NOMO-1 treated with DMSO at 0.1 percent for 48 hours (cell line): ENCODE results near the gene IFT81.
A peak's percentile ranks its signal among the peaks of the same experiment; 100 is the strongest.
"Not testable (repeated sequence)": the region's sequence is repeated elsewhere in the genome, so short reads cannot be mapped to it uniquely, and the experiment has no call there.

ENCODE experiments used
- DNase-seq: peaks from one replicate; lab custom pipeline; 2025; ENCODE audit not compliant: unreplicated experiment; lab: John Stamatoyannopoulos, UW

IFT81 gene

DNA sequence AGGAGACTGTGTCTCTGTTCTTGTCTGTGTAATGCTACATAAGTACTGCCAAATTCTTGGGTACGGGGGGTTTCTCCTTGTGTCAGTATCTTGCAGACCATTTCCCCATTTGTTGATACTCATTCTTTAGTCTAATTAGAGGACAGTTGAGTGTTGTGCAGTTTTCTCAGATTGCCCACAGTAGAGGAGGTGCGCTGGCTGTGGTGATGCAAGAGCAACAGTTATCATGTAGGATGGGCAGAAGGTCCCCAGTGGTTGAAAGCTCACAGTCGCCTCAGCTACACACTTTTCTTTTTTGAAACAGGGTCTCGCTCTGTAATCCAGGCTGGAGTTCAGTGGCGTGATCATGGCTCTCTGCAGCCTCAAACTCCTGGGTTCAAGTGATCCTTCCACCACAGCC, 119.1 kb downstream of the IFT81 start:
- DNase-seq: peak; percentile 60

DNA sequence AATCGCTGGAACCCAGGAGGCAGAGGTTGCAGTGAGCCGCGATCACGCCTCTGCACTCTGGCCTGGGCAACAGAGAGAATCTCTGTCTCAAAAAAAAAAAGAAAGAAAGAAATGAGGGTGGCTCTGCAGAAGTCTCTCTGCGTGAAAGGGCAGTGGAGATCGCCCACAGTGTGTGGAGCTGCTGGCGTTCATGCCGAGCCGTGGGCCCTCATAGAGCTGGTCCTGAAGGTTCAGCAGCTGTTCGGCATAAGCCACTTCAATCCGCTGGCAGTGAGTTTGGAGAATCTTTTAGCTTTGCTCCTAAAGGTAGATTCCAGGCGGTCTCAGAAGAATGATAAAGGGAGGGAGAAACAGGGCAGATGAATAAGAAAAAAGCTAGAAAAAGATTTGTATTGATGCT, 120.2 kb downstream of the IFT81 start:
- DNase-seq: no peak

DNA sequence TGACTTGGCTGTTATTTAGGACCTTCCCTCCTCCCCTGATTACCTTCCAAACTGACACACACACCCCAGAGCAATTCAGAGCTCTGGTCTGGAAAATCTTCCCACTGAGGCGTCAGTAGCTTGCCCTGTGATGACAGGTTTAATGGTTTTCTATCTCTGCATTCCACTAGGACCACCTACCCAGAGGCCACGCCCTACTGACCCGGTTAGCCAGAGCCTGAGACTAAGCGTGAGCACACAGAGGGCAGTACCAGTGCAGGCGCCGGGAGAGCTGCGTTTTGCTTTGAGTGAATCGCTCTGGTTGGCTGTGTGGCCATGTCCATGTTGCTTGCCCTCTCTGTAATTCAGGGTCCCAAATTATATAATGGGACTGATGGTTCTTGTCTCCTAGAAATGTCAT, 120.7 kb downstream of the IFT81 start:
- DNase-seq: no peak

DNA sequence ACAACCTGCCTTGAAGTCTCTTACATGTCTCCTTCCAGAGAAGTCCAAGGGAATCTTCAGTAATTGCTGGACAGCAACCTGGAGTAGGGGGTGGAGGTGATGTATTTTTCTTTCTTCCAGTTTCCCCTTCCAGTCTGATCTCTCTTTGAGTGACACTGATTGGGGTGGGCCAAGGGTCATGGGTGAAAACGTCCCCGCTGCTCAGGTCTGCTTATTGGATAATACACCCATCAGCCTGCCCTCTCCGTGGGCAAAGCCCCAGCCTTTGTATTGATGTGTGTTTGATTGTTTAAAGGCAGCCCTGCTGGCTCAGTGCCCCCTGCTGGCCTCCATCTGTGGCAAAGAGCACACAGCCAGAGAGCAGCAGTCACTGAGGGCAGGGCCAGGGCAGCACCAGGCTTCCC, 121.2 kb downstream of the IFT81 start:
- DNase-seq: peak; percentile 16

DNA sequence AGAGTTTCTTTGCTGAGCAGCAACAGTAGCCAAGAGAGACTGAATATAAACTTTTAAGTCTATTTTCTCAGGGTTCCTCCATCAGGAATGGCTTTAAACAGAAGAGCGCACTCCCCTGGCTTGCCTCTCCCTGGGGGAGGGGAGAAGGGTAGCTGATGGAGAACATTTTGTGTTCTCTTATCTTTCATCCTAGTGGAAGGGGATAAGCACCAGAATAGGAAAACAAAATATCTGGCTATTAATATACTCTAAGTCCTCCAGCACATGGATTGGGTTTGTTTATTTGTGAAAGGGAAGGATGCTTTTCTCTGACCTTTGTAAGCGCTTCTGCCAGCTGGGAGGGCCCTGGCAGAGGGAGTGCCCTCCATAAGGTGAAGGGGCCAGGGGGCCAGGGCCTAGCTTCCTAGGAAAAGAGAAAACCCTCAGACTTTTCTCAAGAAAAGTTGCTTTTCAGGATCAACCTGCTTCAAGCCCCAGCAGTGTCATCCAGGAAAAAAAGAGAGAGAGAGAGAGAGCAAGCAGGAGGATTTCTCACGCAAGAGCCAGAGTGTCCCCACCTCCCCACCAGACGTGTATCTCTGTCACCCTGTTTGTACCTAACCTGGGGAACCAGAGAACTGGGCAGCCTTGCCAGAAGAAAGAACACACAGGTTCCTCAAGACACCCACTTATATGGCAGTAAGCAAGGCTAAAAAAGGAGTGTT, 122.6 kb downstream of the IFT81 start:
- no peak for DNase-seq

DNA sequence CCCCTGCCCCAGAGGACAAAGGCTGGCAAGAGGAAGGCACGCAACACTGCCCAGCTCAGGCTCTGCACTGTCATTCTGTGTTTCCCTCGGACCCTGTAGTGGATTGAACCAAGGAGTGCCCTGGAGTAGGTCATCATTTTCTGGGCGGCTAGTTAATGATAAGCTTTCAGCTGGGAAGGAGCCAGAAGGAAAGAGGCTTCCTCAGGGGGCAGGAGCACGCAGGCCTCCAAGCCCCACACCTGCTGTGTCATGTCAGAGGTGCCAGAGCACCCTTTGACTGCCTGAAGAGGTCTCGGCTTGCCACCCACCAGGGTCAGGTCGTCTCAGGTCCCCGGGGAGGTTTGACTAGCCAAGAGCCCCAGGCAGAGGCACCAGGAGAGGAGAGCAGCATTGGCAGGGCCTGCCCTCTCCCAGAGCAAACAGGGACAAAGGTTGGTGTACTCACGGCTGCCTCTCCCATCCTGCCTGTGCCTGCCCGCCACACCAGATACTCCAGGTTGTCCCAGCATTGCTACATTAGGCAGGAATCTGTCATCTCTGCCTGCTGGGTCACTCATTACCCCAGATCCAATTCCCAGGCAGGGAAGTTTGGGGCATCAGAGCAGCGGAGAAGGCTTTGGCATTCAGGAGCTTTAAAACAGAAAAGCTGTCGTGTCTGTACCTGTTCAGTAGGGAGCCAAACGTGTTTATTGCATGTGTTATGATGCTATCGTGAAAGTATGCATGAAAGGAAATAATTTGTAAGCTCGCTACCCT, 123.4 kb downstream of the IFT81 start:
- DNase-seq: no peak

DNA sequence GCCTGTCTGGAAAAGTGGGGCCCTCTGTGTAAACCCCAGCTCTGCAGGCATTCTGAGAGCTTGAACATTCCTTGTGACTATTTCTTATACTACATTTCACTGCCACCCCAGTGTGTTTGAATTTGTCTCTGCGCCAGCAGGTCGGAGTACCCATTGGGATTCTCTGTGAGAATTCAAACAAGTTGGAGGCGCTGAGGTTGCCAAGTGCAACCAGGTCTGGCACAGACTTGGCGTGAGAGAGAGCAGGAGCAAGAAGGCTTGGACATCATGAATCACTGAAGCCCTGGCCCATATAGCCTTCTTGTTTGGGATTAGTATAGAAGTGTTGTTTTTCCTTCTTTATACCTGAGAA, 123.9 kb downstream of the IFT81 start:
- no peak for DNase-seq

DNA sequence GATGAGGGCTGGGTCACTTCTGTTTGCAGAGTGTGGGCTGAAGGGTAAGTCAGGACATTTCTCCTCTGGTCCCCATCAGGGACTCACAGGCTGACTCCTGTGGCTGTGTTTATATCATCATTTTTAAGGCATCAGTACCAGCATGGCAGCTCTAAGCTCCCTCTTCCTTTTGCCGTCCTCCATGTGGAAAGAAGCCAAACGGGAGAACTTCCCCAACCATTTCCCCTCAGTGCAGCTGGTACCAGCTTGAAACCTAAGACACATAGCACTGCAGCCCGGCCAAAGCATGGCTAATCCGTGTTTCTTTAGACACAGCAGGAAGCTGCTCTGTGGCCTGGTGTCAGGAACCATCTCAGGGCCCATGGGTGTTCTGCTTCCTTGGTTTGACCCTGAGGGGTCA, 124.9 kb downstream of the IFT81 start:
- no peak for DNase-seq

DNA sequence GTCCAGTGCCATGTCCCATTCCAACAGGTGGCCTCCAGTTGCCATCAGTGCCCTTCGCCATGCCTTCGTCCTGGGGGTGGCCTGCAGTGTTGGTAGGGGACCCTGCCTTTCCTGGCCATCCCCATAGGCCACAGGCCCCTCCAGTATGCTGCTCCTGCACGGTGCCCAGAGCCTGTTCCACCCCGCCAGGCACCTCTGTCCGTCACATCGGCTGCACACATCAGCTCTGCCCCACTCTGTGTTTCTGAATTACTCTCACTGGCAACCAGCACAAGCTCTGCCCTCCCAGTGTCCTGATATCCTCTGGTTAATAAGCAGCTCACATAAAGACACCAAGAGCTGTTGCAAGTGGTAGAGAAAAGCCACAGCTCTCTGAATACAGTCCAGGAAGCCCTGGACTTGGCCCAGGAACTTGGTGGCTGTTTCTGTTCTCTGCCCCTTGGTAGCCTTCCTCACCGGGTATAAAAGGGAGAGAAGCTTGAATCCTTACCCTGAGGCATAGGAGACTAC, 125.6 kb downstream of the IFT81 start:
- DNase-seq: peak; percentile 23

DNA sequence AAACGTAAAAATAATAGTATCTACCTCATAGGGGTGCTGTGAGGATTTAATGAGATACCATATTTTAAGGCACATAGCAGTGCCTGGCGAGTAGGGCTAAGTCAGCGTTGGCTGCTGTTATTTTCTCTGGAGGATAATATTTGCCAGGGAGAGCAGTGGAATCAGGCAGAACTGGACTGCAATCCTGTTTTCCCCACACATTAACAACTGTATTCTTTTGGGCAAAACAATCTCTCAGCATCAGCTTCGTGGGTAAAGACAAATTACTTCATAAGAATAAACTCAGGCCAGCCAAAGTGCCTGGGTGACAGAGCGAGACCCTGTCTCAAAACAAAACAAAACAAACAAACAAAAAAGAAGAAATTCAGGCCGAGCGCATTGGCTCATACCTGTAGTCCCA, 127.2 kb downstream of the IFT81 start:
- DNase-seq: no peak

DNA sequence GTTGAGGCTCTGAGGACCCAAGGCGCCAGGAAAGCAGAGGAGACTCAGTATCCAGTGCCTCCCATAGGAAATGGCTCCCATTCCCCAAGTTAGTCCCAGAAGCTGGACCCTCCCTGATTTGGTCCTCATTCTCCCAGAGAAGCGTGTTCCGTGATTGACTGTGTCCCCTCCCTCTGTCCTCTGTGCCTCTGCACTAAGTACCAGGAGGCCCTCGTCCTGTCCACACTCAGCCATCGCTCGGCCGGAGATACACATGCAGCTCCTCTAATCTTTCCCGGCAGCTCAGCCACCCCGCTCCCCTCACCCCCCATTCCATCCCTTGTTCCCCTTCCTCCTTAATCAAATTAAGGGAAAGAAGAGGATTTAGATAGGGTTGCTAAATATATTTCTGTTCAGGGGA, 128.6 kb downstream of the IFT81 start:
- DNase-seq: no peak

DNA sequence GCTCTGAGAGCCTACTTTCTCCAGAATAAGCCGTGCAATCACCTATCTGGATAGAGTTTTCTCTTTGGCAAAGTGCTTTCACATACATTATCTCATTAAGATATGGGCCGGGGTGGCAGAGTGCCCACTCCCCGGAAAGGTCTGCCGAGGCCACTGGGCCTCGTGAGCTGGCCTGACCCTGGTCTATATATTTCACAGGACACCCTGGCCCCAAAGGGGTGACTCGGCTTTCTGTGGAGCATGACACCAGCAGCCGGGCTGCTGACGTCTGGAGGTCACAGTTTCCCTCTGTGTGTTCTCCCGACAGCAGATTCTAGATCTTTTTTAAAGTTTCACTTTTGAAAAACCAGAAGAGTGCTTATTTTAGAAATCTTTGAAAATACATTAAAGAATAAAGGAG, 129.0 kb downstream of the IFT81 start:
- DNase-seq: no peak

DNA sequence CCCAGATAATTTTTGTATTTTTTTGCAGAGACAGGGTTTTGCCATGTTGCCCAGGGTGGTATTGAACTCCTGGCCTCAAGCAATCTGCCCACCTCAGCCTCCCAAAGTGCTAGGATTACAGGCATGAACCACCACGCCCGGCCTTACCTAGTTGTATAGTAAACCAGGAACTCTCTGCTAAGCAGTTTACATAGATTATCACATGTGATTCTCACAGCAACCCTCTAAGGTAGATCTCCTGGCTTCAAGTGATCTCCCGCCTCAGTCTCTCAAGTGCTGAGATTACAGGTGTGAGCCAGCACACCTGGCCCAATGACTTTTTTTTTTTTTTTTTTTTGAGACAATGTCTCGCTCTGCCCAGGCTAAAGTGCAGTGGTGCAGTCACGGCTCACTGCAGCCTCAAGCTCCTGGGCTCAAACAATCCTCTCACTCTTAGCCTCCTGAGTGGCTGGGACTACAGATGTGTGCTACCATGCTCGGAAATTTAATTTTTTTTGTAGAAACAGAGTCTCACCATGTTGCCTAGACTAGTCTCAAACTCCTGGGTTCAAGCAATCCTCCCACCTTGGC, 130.9 kb downstream of the IFT81 start:
- no peak for DNase-seq

DNA sequence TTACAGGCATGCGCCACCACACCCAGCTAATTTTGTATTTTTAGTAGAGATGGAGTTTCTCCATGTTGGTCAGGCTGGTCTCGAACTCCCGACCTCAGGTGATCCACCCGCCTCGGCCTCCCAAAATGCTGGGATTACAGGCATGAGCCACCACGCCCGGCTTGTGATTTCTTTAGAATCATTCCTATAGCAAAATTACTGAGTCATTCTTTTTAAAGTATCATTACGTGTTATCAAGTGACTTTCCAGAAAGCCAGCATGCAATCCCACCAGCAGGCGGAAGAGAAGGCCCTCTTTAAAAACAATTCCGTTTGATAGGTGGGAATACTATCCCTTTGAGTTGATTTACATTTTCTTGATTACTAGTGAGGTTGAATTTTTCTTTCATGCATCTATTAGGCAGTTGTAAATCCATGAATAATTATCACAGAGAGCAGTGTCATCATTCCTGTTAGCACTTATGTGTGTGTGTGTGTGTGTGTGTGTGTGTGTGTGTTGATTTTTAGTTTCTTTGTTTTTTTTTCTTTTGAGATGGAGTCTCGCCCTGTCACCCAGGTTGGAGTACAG, 131.8 kb downstream of the IFT81 start:
- DNase-seq: not testable (repeated sequence)

DNA sequence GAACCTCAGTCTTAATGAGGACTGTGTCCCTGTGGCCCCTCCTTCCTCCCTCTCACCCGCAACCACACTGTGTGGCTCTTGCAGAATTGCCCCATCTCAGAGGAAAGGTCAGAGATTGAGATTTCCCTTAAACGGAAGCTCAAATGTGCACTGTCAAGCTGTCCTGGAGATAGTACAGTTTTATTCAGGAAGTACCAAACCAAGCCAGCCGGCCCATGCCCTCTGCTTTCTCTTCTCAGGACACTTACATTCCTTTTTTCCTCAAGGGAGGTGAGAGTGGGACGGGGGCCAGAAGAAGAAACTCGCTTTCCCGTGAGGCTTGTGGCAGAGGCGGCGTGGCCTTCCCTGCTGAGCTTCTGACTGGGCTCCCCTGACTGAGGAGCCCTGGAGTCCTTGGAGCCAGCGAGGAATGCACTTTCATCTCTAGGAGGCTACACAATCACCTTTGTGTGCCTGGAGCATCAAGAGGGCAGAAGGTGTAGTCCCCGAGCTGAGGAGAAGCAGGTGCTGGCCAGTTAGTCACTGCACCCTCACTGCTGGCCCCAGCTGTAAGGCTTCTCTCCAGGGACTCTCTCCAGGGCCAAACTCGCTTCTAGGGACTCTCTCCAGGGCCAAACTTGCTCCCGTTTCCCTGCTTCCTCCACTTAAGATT, 132.7 kb downstream of the IFT81 start:
- peak; percentile 88 for DNase-seq

DNA sequence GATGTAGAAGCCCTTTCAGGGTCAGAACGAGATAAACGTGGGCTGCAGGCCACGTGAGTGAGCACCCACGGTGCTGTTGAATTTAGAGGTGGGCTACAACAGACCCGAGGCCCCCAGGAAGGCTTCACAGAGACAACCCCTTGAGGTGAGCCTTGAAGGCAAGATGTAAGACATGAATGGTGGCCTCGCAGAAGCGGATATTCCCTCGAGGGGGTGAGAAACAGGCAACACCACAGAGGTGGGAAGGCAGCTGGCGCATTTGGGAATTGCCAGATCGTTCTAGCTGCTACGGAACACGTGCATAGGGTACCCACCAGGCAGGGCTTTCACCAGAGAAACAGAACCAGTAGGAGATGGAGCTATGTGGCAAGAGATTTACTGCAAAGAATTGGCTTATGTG, 134.3 kb downstream of the IFT81 start:
- DNase-seq: no peak

DNA sequence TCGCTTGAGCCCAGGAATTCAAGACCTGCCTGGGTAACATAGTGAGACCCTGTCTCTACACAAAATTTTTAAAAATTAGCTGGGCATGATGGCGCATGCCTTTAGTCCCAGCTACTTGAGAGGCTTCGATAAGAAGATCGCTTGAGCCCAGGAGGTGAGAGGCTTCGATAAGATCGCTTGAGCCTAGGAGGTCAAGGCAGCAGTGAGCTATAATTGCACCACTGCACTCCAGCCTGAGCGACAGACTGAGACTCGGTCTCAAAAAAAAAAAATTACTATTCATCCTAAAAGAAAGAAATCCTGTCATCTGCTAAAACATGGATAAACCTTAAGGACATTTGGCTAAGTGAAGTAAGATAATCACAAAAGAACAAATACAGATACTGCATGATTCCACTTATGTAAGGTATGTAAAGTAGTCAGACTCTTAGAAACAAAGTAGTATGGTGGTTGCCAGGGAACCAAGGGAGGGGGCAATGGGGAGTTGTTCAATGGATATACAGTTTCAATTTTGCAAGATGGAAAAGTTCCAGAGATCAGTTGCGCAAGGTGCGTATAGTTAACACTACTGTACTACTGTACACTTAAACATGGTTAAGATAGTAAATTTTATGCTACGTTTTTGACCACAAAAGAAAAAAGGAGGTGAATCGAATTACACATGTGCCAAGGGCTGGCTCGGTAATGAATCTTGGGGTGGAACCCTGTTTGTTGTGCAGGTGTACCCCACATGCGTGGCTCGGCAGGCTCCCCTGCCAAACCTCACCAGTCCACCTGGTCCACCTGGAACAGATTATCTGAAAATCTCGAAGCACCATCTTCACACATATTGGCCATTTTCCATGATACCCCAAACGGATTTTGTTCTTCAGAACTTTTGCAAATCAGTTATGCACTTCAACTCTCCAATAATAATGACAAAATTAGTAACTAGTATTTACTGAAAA, 138.6 kb downstream of the IFT81 start:
- DNase-seq: peak; percentile 80

DNA sequence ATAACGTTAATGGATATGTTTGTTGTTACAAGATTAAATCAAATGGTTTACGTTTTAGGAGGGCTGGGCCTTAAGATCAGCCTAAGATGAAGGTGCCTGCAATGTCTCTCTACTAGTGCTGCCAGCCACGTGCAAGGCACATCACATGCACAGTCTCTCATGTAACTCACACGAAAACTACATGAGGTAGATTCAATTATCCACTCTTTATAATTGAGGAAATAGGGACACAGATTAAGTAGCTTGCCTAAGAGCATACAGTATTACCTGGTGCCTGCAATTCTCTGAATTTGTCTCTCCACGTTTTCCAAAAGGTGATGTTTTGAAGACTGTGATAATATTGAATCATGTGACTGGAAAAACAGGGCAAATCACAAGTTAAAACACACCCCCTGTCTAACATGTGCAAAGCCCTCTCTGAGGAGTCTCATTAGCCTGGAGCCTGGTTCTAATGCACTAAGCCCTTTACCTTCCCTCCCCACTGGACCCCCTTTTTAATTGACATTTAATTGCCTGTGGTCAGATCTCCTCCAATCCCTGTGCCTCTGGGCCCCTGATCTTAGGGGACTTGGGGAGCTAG, 142.3 kb downstream of the IFT81 start:
- DNase-seq: no peak

DNA sequence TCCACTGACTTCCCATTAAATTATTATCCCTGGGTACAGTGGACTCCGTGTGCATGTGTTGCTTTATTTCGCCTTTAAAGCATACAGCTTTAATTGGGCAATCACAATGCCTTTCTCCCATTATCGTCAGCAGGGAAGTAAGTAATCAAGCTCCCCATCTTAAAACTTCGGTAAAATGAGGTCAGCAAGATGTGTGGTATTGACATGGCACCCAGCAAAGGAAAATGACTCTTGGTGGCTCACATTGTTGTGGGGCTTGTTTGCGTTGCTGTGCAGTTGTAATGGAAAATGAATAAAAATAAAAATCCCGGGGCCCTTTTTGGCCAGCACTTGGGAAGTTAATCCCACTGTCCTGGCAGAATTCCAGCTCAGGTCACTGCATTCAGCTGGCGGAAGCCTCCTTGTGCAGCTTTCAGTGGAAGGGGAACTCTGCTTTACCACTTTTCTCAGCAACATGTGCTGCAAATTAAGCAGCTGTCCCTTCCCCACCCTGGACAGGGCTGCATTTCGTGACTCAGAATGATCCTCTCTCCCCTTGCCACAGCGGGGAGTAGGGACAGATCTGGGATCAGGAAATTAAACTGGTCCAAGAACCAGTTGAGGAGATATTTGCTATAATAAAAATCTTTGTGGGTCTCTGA, 142.9 kb downstream of the IFT81 start:
- peak; percentile 12 for DNase-seq
